ENCODE data around the gene RAD18.

RAD18 gene

DNA sequence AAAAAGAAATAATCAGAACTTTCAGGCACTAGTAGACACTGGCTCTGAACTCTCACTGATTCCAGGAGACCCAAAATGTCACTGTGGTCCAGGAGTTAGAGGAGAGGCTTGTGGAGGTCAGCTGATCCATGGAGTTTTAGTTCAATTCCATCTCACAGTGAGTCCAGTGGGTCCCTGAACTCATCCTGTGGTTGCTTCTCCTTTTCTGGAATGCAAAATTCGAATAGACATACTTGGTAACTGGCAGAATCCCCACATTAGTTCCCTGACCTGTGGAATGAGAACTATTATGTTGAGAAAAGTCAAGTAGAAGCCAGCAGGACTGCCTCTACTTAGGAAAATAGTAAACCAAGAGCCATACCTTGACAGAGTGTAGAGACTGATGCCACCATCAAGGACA, 106.6 kb downstream of the RAD18 start:
- no peak for DNase-seq

DNA sequence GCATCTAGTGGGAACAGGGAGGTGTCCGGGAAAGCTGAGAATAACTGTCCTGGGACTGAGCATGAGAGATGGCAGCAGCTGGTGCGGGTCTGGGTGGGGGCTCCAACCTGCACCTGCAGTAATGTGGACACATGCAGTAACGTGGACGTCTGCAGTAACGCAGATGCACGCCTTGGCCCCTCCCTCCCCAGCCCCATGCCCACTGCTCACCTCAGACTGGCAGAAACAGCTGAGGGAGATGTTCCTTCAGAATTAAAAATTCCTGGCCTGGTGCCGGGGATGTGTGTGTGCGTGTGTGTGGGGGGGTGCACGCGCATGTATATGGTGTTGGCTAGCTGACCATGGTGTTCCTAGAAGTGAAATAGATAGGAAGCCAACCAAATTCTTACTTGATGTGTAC, 107.2 kb downstream of the RAD18 start:
- DNase-seq, result no peak

DNA sequence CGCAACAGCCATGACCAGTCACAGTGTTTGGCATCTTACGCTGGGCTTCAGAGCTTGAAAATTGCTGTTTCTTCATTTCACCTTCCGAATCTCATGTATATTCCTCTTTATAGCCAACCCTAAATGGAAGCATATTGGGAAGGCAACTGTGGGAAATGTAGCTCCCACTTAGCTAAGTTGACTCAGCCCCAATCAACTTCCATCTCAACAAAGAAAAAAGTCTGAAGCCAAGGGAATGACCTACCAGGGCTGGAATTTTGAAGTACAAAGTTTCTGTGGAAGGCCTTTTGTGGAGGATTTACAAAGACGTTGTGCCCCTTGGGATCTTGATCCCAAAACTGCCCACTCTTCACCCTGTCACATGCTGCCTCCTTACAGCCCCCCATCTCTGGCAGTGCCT, 108.6 kb downstream of the RAD18 start:
- DNase-seq, result no peak

GRCh38 chr3:8853081-8853480, 110.2 kb downstream of the RAD18 start:
- DNase-seq, result no peak

DNA sequence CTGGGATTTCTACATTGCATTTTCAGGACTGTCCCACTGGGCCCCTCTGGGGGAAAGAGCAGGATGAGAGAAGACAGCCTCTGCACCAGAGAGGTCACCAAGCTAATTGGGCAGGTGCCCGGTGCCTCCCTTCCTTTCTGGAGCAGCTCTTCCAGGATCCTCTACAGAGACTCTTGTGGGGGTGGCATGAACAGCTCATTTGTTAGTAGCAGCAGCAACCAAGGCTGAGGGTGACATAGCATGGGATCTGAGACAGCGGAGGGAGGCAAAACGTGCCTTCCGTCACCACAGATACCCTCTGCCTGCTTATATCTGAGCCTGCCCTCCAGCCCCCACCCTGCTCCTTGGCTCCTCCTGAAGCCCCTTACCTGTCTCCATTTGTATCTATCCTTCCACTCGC, 110.8 kb downstream of the RAD18 start:
- no peak for DNase-seq

DNA sequence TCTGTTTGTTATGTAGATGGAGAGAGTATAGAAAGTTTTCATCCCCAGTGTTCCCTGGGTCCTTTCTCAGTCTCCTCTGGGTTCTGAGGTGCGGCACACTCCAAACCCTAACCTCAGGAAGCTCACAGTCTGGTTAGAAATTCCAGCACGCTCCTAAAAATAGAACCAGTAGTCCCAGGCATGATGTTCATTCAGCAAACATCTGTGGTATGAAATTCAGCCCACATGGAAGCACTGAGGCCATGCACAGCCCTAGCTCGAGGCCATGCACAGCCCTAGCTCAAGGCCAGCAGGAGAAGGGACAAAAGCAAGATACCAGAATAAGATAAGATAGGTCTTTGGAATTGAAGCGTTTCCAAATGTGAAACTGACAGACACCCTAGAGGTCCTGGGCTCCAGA, 111.6 kb downstream of the RAD18 start:
- DNase-seq, result no peak

- DNase-seq, result no peak
Measured at GRCh38 chr3:8848696-8849131, 114.6 kb downstream of the RAD18 start.

GRCh38 chr3:8847317-8847716, 116.0 kb downstream of the RAD18 start:
- DNase-seq, result no peak

GRCh38 chr3:8846176-8846575, 117.1 kb downstream of the RAD18 start:
- no peak for DNase-seq

GRCh38 chr3:8845641-8846040, 117.6 kb downstream of the RAD18 start:
- no peak for DNase-seq

- DNase-seq, result no peak
Measured at GRCh38 chr3:8843347-8843746, 119.9 kb downstream of the RAD18 start.

DNA sequence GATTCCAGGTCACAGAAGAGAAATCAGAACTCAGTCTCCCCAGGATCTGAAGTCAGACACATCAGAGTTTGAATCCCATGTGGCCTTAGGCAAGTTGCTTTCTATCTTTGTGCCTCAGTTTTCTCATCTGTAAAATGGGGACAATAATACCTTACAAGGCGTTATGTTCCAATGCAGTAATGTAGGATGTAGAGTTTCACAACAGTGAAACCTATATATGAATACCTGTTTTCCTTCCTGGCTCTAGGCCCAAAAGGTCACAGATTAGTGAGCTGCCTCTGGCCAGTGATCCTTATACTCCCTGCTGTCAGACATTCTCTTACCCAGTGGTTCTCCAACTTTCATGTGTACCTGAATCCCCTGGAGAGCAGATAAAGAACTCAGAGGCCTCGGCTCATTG, 121.0 kb downstream of the RAD18 start:
- no peak for DNase-seq

DNA sequence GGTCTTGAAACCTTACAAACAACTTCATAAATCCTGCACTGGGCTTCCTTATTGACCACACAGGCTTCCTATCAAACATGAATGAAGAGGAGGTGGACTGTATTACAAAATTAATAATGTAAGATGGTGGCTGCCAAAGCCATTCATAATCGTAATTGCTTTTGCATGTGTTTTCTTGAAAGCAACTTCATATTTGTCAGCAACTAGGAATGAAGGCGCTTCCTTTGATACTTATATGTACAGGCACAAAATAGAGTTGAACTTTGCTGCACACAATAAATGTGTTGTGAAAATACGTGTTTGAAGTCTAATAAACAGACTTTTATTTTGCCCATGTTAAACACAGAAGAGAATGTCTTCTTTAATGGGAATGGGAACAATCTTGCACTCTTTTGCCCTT, 121.8 kb downstream of the RAD18 start:
- no peak for DNase-seq

- no peak for DNase-seq
Measured at GRCh38 chr3:8840556-8840955, 122.7 kb downstream of the RAD18 start.

DNA sequence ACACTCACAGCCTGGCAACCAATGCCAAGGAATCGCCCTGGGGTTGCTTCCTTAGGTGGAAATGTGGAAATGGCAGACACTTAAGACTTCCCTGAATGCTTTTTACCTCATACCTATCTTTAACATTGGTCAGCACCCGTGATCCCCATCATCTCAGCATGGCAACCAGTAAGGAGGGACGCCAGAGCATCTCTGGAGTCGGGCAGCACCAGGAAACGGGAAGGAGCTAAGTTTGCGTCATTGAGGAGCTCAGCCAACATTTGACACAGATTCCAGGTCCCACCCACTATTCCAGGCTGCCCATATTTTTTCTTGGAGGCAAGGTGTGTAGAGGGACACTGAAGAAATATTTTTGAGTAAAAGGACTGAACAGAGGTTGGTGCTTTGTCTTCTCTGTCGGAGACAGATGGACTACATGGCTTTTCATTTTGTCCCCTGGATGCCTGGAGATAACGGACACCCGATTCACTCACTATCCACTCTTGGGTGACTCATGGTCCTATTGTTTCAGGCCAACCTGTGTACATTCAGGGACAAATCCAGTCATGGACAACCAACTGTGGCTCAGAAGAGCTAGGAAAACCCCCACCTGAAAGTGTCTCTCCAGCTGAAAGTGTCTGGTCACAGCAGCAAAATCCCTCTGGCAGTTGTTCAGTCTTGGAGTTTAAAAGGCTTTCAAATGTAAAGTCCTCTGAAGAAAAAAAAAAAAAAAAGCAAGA, 123.5 kb downstream of the RAD18 start:
- no peak for DNase-seq

- DNase-seq, result no peak
Measured at GRCh38 chr3:8838765-8839423, 124.4 kb downstream of the RAD18 start.

- DNase-seq, result no peak
Measured at GRCh38 chr3:8838234-8838633, 125.0 kb downstream of the RAD18 start.

DNA sequence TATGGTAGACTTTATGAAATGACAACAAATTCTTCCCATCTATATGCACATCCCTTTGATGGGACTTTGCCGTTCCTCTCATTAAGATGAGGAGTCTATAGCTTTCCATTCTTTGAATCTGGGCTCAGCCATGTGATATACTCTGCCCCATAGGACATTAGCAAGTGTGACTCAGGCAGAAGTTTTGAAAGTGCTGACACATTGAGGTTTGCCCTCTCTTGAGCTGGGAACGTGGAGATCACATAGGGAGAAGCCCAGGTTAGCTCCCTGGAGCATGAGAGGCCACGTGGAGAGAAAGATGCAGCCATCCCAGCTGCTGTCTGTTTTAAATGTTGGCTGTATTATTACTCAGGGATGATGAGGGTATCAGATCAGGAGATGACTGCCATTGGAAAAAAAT, 126.1 kb downstream of the RAD18 start:
- no peak for DNase-seq

GRCh38 chr3:8836096-8836495, 127.2 kb downstream of the RAD18 start:
- no peak for DNase-seq

GRCh38 chr3:8835385-8835784, 127.9 kb downstream of the RAD18 start:
- DNase-seq, result no peak

DNA sequence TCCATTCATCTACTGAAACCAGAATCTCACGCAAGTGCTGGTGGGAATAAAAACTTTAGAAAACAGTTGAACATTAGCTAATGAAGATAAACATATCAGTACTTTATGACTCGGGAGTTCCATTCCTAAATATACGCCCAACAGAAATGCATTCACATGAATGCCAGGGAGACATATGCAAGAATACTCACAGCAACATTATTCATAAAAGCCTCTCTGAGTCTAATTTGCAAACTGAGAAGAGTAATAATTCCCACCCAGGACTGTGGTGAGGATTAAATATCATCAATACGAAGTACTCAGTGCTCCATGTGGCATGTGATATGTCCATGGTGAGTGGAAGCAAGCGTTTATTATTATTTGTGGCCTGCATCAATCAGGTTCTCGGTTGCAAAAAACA, 128.3 kb downstream of the RAD18 start:
- no peak for DNase-seq

DNA sequence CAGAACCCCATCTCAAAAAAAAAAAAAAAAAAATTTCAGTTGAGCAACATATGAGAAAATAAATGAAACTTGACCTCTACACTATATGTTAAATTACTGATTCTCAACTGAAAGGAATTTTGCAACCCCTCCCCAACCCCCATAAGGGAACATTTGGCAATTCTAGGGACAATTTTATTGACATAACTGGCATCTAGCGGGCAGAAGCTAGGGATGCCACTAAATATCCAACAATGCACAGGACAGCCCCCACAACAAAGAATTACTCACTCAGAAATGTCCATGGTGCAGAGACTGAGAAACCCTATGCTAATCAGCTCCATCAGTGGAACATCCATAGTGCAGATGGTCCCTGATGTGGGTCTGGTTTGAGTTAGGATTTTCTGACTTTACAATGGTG, 135.6 kb downstream of the RAD18 start:
- DNase-seq, result no peak

All from CD4-positive, alpha-beta T cell treated with Interleukin-4 for 4 hours (primary cell).